PC-9 (cell line): ENCODE data around the gene SPPL3.

ENCODE experiments used
- CTCF ChIP-seq: fragments of 200-600 bp; sonication (generic); conservative IDR thresholded peaks from 2 replicates; pipeline ENCODE4 v1.6.1; 2017; ENCODE audit warnings: mixed run types, antibody characterized with exemption, mild to moderate bottlenecking, moderate library complexity
- EZH2 ChIP-seq: fragments of 200-600 bp; sonication (generic); IDR thresholded peaks from 2 replicates; pipeline ENCODE4 v1.8.0; 2017; ENCODE audit warnings: antibody characterized with exemption, low read depth

GRCh38 chr12:120890963-120891362 lies 13.2 kb downstream of the SPPL3 start:
- TF ChIP-seq CTCF (no peak), EZH2 (no peak)
